ENCODE measurements around the gene RIPOR3.
A peak's percentile ranks its signal among the peaks of the same experiment; 100 is the strongest.

Gene RIPOR3

GRCh38 chr20:50632701-50633100 is 58.6 kb downstream of the RIPOR3 start:
- H3K9me3 ChIP-seq, result no peaks in the 10 kb centered on the region
- no peaks in the 10 kb centered on the region for H3K27me3 ChIP-seq
- no peak for DNase-seq
- H3K4me1 ChIP-seq, result peaks cover 25% of the 10 kb centered on the region
- no peak overlapping the region for H3K4me3 ChIP-seq (ENCODE audit: low read depth, low read length)
- no peak for TF ChIP-seq CTCF (IDR thresholded peaks at IDR 0.05; ENCODE audit: low read depth, low read length)
- H3K36me3 ChIP-seq, result no peaks in the 10 kb centered on the region

- no peak for DNase-seq
- Histone ChIP-seq H3K4me1 (peaks cover 25% of the 10 kb centered on the region), H3K36me3 (no peaks in the 10 kb centered on the region), H3K9me3 (no peaks in the 10 kb centered on the region), H3K27me3 (no peaks in the 10 kb centered on the region), H3K4me3 (ENCODE audit: low read depth, low read length) (no peak overlapping the region)
- no peak for TF ChIP-seq CTCF (IDR thresholded peaks at IDR 0.05; ENCODE audit: low read depth, low read length)
These were observed 59.1 kb downstream of the RIPOR3 start for GRCh38 chr20:50632236-50632635.

GRCh38 chr20:50630578-50631263 is 60.6 kb downstream of the RIPOR3 start:
- no peak for TF ChIP-seq CTCF (IDR thresholded peaks at IDR 0.05; ENCODE audit: low read depth, low read length)

GRCh38 chr20:50629670-50630045 is 61.7 kb downstream of the RIPOR3 start:
- peaks cover 22% of the 10 kb centered on the region for H3K4me1 ChIP-seq
- no peak for TF ChIP-seq CTCF (IDR thresholded peaks at IDR 0.05; ENCODE audit: low read depth, low read length)

More at GRCh38 chr20:50630578-50631263, 60.6 kb downstream of the RIPOR3 start:
- Histone ChIP-seq H3K4me1 (peaks cover 22% of the 10 kb centered on the region), H3K9me3 (no peaks in the 10 kb centered on the region), H3K27me3 (no peaks in the 10 kb centered on the region), H3K36me3 (no peaks in the 10 kb centered on the region), H3K4me3 (ENCODE audit: low read depth, low read length) (no peak overlapping the region)
- no peak for DNase-seq

GRCh38 chr20:50628853-50629669 is 62.3 kb downstream of the RIPOR3 start:
- Histone ChIP-seq H3K27me3 (no peaks in the 10 kb centered on the region), H3K9me3 (no peaks in the 10 kb centered on the region), H3K36me3 (no peaks in the 10 kb centered on the region), H3K4me1 (peaks cover 22% of the 10 kb centered on the region), H3K4me3 (ENCODE audit: low read depth, low read length) (peak overlapping the region; percentile 37)
- TF ChIP-seq CTCF (IDR thresholded peaks at IDR 0.05; ENCODE audit: low read depth, low read length), result 0 out of 2 replicates have a peak, but pooled peaks have one; percentile 1
- peak; percentile 81 for DNase-seq

More at GRCh38 chr20:50629670-50630045, 61.7 kb downstream of the RIPOR3 start:
- Histone ChIP-seq H3K9me3 (no peaks in the 10 kb centered on the region), H3K4me3 (ENCODE audit: low read depth, low read length) (peak overlapping the region; percentile 0; the same call in 1 of the 2 replicates), H3K27me3 (no peaks in the 10 kb centered on the region), H3K36me3 (no peaks in the 10 kb centered on the region)
- DNase-seq, result no peak

- Histone ChIP-seq H3K36me3 (no peaks in the 10 kb centered on the region), H3K4me3 (ENCODE audit: low read depth, low read length) (peak overlapping the region; percentile 37), H3K27me3 (no peaks in the 10 kb centered on the region), H3K9me3 (no peaks in the 10 kb centered on the region), H3K4me1 (peaks cover 22% of the 10 kb centered on the region)
- TF ChIP-seq CTCF (IDR thresholded peaks at IDR 0.05; ENCODE audit: low read depth, low read length), result no peak
- DNase-seq, result peak; percentile 90
These were observed 63.0 kb downstream of the RIPOR3 start for GRCh38 chr20:50628332-50628731.

Measured in BE2C (cell line).